ENCODE results near the gene INF2. TPM values are rescaled to one million over a fixed set of nuclear protein-coding genes. Genes with fewer than 3 reads are reported as not detected.
"Not testable (repeated sequence)": the region's sequence is repeated elsewhere in the genome, so short reads cannot be mapped to it uniquely, and the experiment has no call there.

Gene INF2
- polyA plus RNA-seq, 1 experiment: 39.9 TPM

- TF ChIP-seq, protein P1, sequence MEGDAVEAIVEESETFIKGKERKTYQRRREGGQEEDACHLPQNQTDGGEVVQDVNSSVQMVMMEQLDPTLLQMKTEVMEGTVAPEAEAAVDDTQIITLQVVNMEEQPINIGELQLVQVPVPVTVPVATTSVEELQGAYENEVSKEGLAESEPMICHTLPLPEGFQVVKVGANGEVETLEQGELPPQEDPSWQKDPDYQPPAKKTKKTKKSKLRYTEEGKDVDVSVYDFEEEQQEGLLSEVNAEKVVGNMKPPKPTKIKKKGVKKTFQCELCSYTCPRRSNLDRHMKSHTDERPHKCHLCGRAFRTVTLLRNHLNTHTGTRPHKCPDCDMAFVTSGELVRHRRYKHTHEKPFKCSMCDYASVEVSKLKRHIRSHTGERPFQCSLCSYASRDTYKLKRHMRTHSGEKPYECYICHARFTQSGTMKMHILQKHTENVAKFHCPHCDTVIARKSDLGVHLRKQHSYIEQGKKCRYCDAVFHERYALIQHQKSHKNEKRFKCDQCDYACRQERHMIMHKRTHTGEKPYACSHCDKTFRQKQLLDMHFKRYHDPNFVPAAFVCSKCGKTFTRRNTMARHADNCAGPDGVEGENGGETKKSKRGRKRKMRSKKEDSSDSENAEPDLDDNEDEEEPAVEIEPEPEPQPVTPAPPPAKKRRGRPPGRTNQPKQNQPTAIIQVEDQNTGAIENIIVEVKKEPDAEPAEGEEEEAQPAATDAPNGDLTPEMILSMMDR (IDR thresholded peaks at IDR 0.05; ENCODE audit: insufficient read depth, low read depth, low read length): peak; percentile 100
- Histone ChIP-seq H3K4me3 (ENCODE audit: low read depth, low read length) (peak overlapping the region; percentile 73), H3K27me3 (ENCODE audit: control insufficient read depth, insufficient read depth, low read length) (peaks cover 2% of the 10 kb centered on the region), H3K36me3 (ENCODE audit: control insufficient read depth, insufficient read depth, low read length) (no peaks in the 10 kb centered on the region)
- CTCF ChIA-PET: interaction anchor here (0.6 to 2.2 kb wide), 7 partner anchors 10 to 141 kb away, joined by 3 to 8 read pairs (median 3); no protein-coding TSS in a partner anchor
- POLR2A ChIA-PET: no interaction called here
- DNase-seq (ENCODE audit: low read depth): no peak
Measured at GRCh38 chr14:104650057-104650980, 39.1 kb upstream of the INF2 start.

DNA sequence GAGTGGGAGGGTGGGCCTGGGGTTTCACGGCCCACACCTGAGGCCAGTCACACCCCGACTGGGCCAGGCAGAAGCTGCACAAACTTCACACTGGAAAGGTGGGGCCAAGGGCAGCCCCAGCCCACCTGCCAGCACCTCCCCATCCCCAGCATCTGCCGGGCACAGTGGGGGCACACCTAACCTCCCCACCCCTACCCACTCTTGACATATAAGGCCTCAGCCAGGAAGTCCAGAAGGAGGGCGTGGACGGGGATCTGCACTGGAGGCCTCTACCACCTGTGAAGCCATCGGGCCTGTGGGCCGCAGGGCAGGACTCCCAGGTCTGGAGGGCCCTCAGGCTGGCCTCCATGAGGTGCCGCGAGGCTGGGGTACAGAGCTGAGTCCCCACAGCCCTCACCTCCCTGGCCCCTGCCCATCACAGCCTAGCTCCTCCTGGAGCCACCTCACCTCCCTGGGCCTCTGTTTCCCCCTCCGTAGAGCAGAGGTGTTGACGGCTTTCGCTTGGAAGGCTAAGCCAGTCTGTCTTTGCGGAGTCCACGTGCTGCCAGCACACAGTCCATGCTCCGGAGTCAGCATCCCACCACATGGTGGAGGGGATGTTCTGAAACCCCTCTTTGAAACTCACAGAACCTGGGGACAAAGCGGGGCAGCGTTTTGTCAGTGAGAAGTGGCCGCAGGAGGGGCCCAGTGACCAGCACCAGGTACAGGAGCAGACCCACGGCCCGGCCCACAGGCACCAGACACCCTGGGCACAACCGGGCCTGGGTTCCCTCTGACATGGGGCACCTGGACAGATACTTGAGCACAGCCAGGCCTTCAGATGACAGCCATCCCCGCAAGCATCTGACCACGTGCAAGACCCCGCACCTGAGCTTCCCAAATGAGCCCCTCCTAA is 38.2 kb upstream of the INF2 start:
- CTCF ChIA-PET: interaction anchor here (0.6 to 2.2 kb wide), 10 partner anchors 9 to 140 kb away, joined by 3 to 8 read pairs (median 3); no protein-coding TSS in a partner anchor
- H3K36me3 ChIP-seq (ENCODE audit: control insufficient read depth, insufficient read depth, low read length): no peaks in the 10 kb centered on the region
- peaks cover 2% of the 10 kb centered on the region for H3K27me3 ChIP-seq (ENCODE audit: control insufficient read depth, insufficient read depth, low read length)
- no peak overlapping the region for H3K4me3 ChIP-seq (ENCODE audit: low read depth, low read length)
- no peak for DNase-seq (ENCODE audit: low read depth)
- TF ChIP-seq, protein P1 (IDR thresholded peaks at IDR 0.05; ENCODE audit: insufficient read depth, low read depth, low read length): no peak
- POLR2A ChIA-PET: no interaction called here

- Histone ChIP-seq H3K27me3 (ENCODE audit: control insufficient read depth, insufficient read depth, low read length) (peaks cover 2% of the 10 kb centered on the region), H3K36me3 (ENCODE audit: control insufficient read depth, insufficient read depth, low read length) (no peaks in the 10 kb centered on the region), H3K4me3 (ENCODE audit: low read depth, low read length) (no peak overlapping the region)
- no peak for DNase-seq (ENCODE audit: low read depth)
- CTCF ChIA-PET: interaction anchor here (0.9 to 2.2 kb wide), 8 partner anchors 8 to 74 kb away, joined by 3 to 8 read pairs (median 3); no protein-coding TSS in a partner anchor
- TF ChIP-seq, protein P1 (IDR thresholded peaks at IDR 0.05; ENCODE audit: insufficient read depth, low read depth, low read length): no peak
- POLR2A ChIA-PET: no interaction called here
Measured at GRCh38 chr14:104651876-104652260, 37.5 kb upstream of the INF2 start.

GRCh38 chr14:104652386-104652785 is 37.0 kb upstream of the INF2 start:
- DNase-seq (ENCODE audit: low read depth): no peak
- TF ChIP-seq, protein P1 (IDR thresholded peaks at IDR 0.05; ENCODE audit: insufficient read depth, low read depth, low read length): no peak
- no peaks in the 10 kb centered on the region for H3K36me3 ChIP-seq (ENCODE audit: control insufficient read depth, insufficient read depth, low read length)
- CTCF ChIA-PET: interaction anchor here (0.6 to 2.2 kb wide), 4 partner anchors 13 to 73 kb away, joined by 3 to 8 read pairs (median 4); no protein-coding TSS in a partner anchor
- H3K27me3 ChIP-seq (ENCODE audit: control insufficient read depth, insufficient read depth, low read length): peaks cover 2% of the 10 kb centered on the region
- H3K4me3 ChIP-seq (ENCODE audit: low read depth, low read length): no peak overlapping the region
- POLR2A ChIA-PET: no interaction called here

DNA sequence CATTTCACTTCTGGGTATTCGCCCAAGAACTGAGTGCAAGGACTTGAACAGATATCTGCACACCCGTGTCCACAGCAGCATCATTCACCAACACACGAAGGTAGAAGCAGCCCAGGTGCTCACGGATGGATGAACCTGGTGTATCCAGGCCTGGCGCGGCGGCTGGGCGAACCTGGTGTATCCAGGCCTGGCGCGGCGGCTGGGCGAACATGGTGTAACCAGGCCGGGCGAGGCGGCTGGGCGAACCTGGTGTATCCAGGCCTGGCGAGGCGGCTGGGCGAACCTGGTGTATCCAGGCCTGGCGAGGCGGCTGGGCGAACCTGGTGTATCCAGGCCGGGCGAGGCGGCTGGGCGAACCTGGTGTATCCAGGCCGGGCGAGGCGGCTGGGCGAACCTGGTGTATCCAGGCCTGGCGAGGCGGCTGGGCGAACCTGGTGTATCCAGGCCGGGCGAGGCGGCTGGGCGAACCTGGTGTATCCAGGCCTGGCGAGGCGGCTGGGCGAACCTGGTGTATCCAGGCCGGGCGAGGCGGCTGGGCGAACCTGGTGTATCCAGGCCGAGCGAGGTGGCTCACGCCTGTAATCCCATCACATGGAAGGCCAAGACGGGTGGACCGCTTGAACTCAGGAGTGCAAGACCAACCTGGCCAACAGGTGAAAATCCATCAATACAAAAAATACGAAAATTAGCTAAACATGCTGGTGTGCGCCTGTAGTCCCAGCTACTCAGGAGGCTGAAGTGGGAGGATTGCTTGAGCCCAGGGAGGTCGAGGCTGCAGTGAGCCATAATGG is 36.1 kb upstream of the INF2 start:
- H3K4me3 ChIP-seq (ENCODE audit: low read depth, low read length); DNase-seq (ENCODE audit: low read depth); POLR2A ChIA-PET; H3K36me3 ChIP-seq (ENCODE audit: control insufficient read depth, insufficient read depth, low read length); H3K27me3 ChIP-seq (ENCODE audit: control insufficient read depth, insufficient read depth, low read length): not testable (repeated sequence)
- CTCF ChIA-PET: interaction anchor here (0.6 to 2.2 kb wide), 5 partner anchors 12 to 54 kb away, joined by 3 to 8 read pairs (median 3); no protein-coding TSS in a partner anchor

All from BJ (cell line).